Trophoblast cell (in vitro differentiated cells and primary cell): ENCODE results near the gene C17orf58.
A peak's percentile ranks its signal among the peaks of the same experiment; 100 is the strongest.

Experiments
- DNase-seq, 2 donors: peaks; one replicate each; pipeline ENCODE4 v3.0.0-alpha.2; 2016
- H2AFZ ChIP-seq: 2 replicates; pipeline ENCODE4 v1.6.1; 2013; ENCODE audit warnings: low read length, moderate library complexity, mild to moderate bottlenecking; ENCODE audit not compliant: insufficient read depth, poor library complexity
- H2AK5ac ChIP-seq: 2 replicates; pipeline ENCODE4 v1.6.1; 2013; ENCODE audit warnings: mild to moderate bottlenecking, low read length
- H2BK120ac ChIP-seq: 2 replicates; pipeline ENCODE4 v1.6.1; 2013; ENCODE audit warnings: low read length, mild to moderate bottlenecking, moderate library complexity; ENCODE audit not compliant: insufficient read depth, poor library complexity
- H2BK12ac ChIP-seq: 2 replicates; pipeline ENCODE4 v1.6.1; 2013; ENCODE audit warnings: mild to moderate bottlenecking, low read length, moderate library complexity
- H2BK5ac ChIP-seq: 2 replicates; pipeline ENCODE4 v1.6.1; 2013; ENCODE audit warnings: low read length, low read depth, moderate library complexity, mild to moderate bottlenecking; ENCODE audit not compliant: poor library complexity
- H3K14ac ChIP-seq: 2 replicates; pipeline ENCODE4 v1.6.1; 2013; ENCODE audit warnings: mild to moderate bottlenecking, low read length
- H3K18ac ChIP-seq: 2 replicates; pipeline ENCODE4 v1.6.1; 2013; ENCODE audit warnings: mild to moderate bottlenecking, low read length
- H3K23ac ChIP-seq: 2 replicates; pipeline ENCODE4 v1.6.1; 2013; ENCODE audit warnings: low read length
- H3K27ac ChIP-seq: 2 replicates; pipeline ENCODE4 v1.5.1; 2013; ENCODE audit warnings: low read depth, mild to moderate bottlenecking, inconsistent platforms, low read length, moderate library complexity
- H3K27me3 ChIP-seq: 2 replicates; pipeline ENCODE4 v1.6.1; 2013; ENCODE audit warnings: inconsistent platforms, mild to moderate bottlenecking, low read length, moderate library complexity; ENCODE audit not compliant: insufficient read depth
- H3K36me3 ChIP-seq, 2 experiments: 1 replicate in 1 of 2; 2 replicates in 1 of 2; pipeline ENCODE4 v1.6.1; 2013; ENCODE audit warnings: low read length in 2 of 2, mild to moderate bottlenecking in 2 of 2, moderate library complexity in 1 of 2; ENCODE audit not compliant: insufficient read depth in 2 of 2, control insufficient read depth in 1 of 2
- H3K4ac ChIP-seq: 2 replicates; pipeline ENCODE4 v1.6.1; 2013; ENCODE audit warnings: low read depth, mild to moderate bottlenecking, low read length, moderate library complexity
- H3K4me1 ChIP-seq, 2 experiments: 1 replicate in 1 of 2; 2 replicates in 1 of 2; pipeline ENCODE4 v1.6.1; 2013; ENCODE audit warnings: low read length in 2 of 2, mild to moderate bottlenecking in 2 of 2, moderate library complexity in 1 of 2; ENCODE audit not compliant: insufficient read depth in 2 of 2, control insufficient read depth in 1 of 2
- H3K4me2 ChIP-seq: 2 replicates; pipeline ENCODE4 v1.6.1; 2013; ENCODE audit warnings: inconsistent platforms, mild to moderate bottlenecking, low read length, moderate library complexity
- H3K4me3 ChIP-seq: 2 replicates; pipeline ENCODE4 v1.5.1; 2013; ENCODE audit warnings: mild to moderate bottlenecking, low read depth, low read length, inconsistent platforms
- H3K79me1 ChIP-seq: one replicate; pipeline ENCODE4 v1.6.1; 2013; ENCODE audit warnings: low read length
- H3K79me2 ChIP-seq: 2 replicates; pipeline ENCODE4 v1.6.1; 2013; ENCODE audit warnings: low read length, mild to moderate bottlenecking; ENCODE audit not compliant: control insufficient read depth, insufficient read depth, poor library complexity
- H3K9ac ChIP-seq: 2 replicates; pipeline ENCODE4 v1.6.1; 2013; ENCODE audit warnings: mild to moderate bottlenecking, low read length
- H3K9me3 ChIP-seq: 2 replicates; pipeline ENCODE4 v1.6.1; 2013; ENCODE audit warnings: low read depth, mild to moderate bottlenecking, control low read depth, inconsistent platforms, low read length; ENCODE audit not compliant: insufficient read depth
- H4K12ac ChIP-seq: 2 replicates; pipeline ENCODE4 v1.6.1; 2013; ENCODE audit warnings: low read depth, mild to moderate bottlenecking, low read length, moderate library complexity
- H4K8ac ChIP-seq: 2 replicates; pipeline ENCODE4 v1.6.1; 2013; ENCODE audit warnings: low read depth, mild to moderate bottlenecking, low read length, moderate library complexity
- H4K91ac ChIP-seq: one replicate; pipeline ENCODE4 v1.6.1; 2013; ENCODE audit warnings: low read depth, mild to moderate bottlenecking, low read length, moderate library complexity
- WGBS: extraction: QIAGEN DNeasy Blood & Tissue Kit; methylation state at CpG from one replicate; pipeline ENCODE4 v1.1.7; 2013; ENCODE audit warnings: missing lambda C conversion rate; ENCODE audit not compliant: insufficient read length, insufficient coverage; ENCODE audit errors: extremely low coverage; 5-methylcytosine and 5-hydroxymethylcytosine counted together

C17orf58 gene

GRCh38 chr17:67999291-67999911, 3.1 kb upstream of the C17orf58 start:
- Histone ChIP-seq H3K4me3 (no peak overlapping the region), H2BK12ac (no peak overlapping the region), H4K8ac (no peak overlapping the region), H4K12ac (no peak overlapping the region), H3K27me3 (no peaks in the 10 kb centered on the region), H3K18ac (no peak overlapping the region), H2BK5ac (no peak overlapping the region), H3K9ac (no peak overlapping the region), H4K91ac (no peak overlapping the region), H3K79me1 (no peaks in the 10 kb centered on the region), H3K4ac (no peak overlapping the region), H3K4me1 (peaks cover 4 to 5% of the 10 kb centered on the region in 2 experiments), H2BK120ac (no peak overlapping the region), H3K23ac (no peak overlapping the region), H3K27ac (no peak overlapping the region), H3K14ac (no peak overlapping the region), H3K4me2 (no peak overlapping the region), H3K9me3 (no peaks in the 10 kb centered on the region), H2AFZ (no peak overlapping the region), H3K79me2 (no peaks in the 10 kb centered on the region), H2AK5ac (no peak overlapping the region), H3K36me3 (no peaks in the 10 kb centered on the region)
- WGBS, result no CpG with 5 or more reads among the region's 3 CpGs
- DNase-seq, result no peak

DNA sequence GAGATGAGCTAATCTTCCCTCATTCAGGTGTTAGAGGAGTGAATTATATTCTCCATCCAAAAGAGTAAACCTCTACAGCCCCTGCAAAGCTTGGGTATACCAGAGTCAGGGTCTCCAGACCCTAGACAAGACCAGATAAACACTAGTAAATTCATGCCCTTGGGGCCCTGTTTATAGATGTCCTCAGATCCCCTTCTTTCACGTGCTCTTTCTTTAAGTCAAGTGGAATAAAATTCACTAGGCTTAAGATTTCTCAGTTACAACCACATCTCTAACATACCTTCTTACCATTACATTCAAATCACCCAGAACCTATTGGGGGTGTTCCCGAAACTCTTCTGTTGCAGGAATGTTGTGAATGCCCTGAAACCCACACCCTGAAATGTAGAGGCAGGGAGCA, 2.2 kb upstream of the C17orf58 start:
- Histone ChIP-seq H4K91ac (no peak overlapping the region), H2AK5ac (no peak overlapping the region), H2BK120ac (no peak overlapping the region), H3K27ac (no peak overlapping the region), H3K79me2 (peaks cover 3% of the 10 kb centered on the region), H3K27me3 (no peaks in the 10 kb centered on the region), H3K4me2 (no peak overlapping the region), H3K36me3 (no peaks in the 10 kb centered on the region), H3K4ac (no peak overlapping the region), H3K4me3 (no peak overlapping the region), H4K8ac (no peak overlapping the region), H3K18ac (no peak overlapping the region), H3K9ac (no peak overlapping the region), H3K14ac (no peak overlapping the region), H2AFZ (no peak overlapping the region), H4K12ac (no peak overlapping the region), H2BK5ac (no peak overlapping the region), H3K9me3 (no peaks in the 10 kb centered on the region), H3K4me1 (peaks cover 4 to 5% of the 10 kb centered on the region in 2 experiments), H3K79me1 (peaks cover 4% of the 10 kb centered on the region), H2BK12ac (no peak overlapping the region), H3K23ac (no peak overlapping the region)
- DNase-seq, result no peak
- no CpG with 5 or more reads among the region's 2 CpGs for whole genome bisulfite sequencing

- Histone ChIP-seq H3K23ac (no peak overlapping the region), H3K27me3 (no peaks in the 10 kb centered on the region), H3K14ac (no peak overlapping the region), H3K4me2 (peak overlapping the region; percentile 99), H3K4ac (no peak overlapping the region), H2BK120ac (no peak overlapping the region), H3K27ac (no peak overlapping the region), H2BK5ac (no peak overlapping the region), H4K91ac (no peak overlapping the region), H3K79me2 (peaks cover 7% of the 10 kb centered on the region), H3K4me3 (peak overlapping the region; percentile 51), H3K9me3 (no peaks in the 10 kb centered on the region), H4K12ac (no peak overlapping the region), H2AFZ (no peak overlapping the region), H2AK5ac (no peak overlapping the region), H3K79me1 (peaks cover 9% of the 10 kb centered on the region), H4K8ac (no peak overlapping the region), H3K18ac (no peak overlapping the region), H3K9ac (no peak overlapping the region), H3K4me1 (peaks cover 4 to 9% of the 10 kb centered on the region in 2 experiments), H2BK12ac (no peak overlapping the region), H3K36me3 (no peaks in the 10 kb centered on the region)
- DNase-seq, result no peak
- WGBS, result no CpG with 5 or more reads among the region's 43 CpGs
These were observed 552 bp downstream of the C17orf58 start for GRCh38 chr17:67995570-67996263.

GRCh38 chr17:67994817-67995569, 1.3 kb downstream of the C17orf58 start:
- H3K4me3 ChIP-seq, result no peak overlapping the region
- peaks cover 4 to 9% of the 10 kb centered on the region in 2 experiments for H3K4me1 ChIP-seq
- no peak overlapping the region for H4K8ac ChIP-seq
- DNase-seq, result no peak
- H3K36me3 ChIP-seq, result no peaks in the 10 kb centered on the region
- peaks cover 7% of the 10 kb centered on the region for H3K79me2 ChIP-seq
- H2AK5ac ChIP-seq, result no peak overlapping the region
- H3K27ac ChIP-seq, result no peak overlapping the region
- no peak overlapping the region for H2BK12ac ChIP-seq
- H3K4me2 ChIP-seq, result peak overlapping the region; percentile 99
- H2AFZ ChIP-seq, result no peak overlapping the region
- H3K27me3 ChIP-seq, result no peaks in the 10 kb centered on the region
- no CpG with 5 or more reads among the region's 9 CpGs for WGBS
- H2BK5ac ChIP-seq, result no peak overlapping the region
- H3K79me1 ChIP-seq, result peaks cover 9% of the 10 kb centered on the region
- no peak overlapping the region for H4K12ac ChIP-seq
- H3K4ac ChIP-seq, result no peak overlapping the region
- no peak overlapping the region for H3K14ac ChIP-seq
- no peak overlapping the region for H3K9ac ChIP-seq
- H4K91ac ChIP-seq, result no peak overlapping the region
- no peak overlapping the region for H2BK120ac ChIP-seq
- H3K18ac ChIP-seq, result no peak overlapping the region
- no peaks in the 10 kb centered on the region for H3K9me3 ChIP-seq
- no peak overlapping the region for H3K23ac ChIP-seq
